Activated CD4-positive, alpha-beta T cell treated with anti-CD3 and anti-CD28 coated beads, Interleukin-10, Interleukin-2, amounts not matched to agents 100 ng/mL and 50 ng/mL, durations not matched to agents 16 hours and 8 hours (primary cell): ENCODE data around the gene SOCS1.
"Not testable (repeated sequence)": the region's sequence is repeated elsewhere in the genome, so short reads cannot be mapped to it uniquely, and the experiment has no call there.

Experiments used
- DNase-seq: peaks from one replicate; pipeline ENCODE4 v3.0.0-alpha.2; 2020

SOCS1 gene

DNA sequence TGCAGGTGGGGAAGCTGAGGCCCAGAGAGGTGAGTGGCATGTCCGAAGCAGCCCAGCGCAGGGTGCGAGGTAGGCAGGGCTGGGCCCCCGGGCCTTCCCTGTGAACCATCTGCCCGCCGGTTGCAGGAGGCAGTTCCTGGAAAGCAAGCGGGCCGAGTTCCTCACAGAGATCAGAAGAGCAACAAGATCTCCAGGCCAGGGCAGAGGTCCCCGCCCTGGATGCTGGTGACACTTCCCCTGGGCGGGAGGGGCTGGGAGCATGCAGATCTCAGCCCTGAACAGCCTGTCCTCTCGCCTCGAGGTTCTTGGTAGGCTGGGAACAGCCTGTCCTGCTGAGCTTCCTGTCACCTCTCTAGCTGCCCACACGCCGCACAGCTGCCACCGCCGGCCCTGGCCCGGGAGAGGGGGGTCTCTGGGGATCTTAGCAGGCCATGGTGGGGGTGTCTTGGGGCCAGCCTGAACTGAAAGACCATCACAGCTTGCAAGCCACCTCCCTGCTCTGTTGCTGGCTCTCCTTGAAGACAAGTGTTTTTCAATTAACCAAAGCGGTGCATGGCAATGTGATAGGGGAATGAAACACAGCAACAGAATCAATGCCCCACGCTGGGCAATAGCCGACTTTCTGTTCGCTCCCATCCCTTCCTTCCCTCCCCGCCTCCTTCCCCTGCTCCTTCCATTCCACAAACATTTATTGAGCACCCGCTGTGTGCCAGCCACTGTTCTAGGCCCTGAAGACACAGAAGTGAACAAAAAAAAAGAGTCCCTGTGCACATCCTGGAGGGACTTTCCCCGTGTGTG lies 31.7 kb downstream of the SOCS1 start:
- peak; percentile 90 for DNase-seq

DNA sequence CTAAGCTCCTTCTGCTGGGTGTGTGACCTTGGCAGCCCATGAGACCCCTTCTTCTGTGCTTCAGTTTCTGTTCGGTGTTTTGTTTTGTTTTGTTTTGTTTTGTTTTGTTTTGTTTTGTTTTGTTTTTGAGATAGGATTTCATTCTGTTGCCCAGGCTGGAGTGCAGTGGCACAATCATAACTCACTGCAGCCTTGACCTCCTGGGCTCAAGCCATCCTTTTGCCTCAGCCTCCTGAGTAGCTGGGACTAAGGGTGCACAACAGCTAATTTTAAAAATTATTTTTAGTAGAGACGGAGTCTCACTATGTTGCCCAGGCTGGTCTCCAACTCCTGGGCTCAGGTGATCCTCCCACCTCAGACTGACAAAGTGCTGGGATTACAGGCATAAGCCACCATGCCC lies 35.5 kb downstream of the SOCS1 start:
- DNase-seq, result not testable (repeated sequence)

DNA sequence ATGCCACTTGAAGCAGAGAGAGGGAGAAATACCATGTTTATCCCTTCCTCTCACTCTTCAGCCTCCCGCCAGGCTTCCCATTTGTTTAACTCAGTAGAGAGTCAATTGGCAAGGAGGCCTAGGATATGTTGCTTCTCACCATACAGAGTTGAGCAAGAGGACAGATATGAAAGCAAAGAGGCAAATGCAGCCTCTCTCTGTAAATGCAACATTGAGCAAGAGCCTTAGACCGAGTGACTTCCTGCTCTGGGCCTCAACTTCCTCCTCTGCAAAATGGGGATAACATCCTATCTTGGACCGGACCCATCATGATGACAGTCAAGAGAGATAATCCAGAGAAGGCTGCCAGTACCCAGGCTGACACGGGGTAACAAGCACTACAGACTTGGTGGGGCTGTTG lies 36.8 kb downstream of the SOCS1 start:
- no peak for DNase-seq

DNA sequence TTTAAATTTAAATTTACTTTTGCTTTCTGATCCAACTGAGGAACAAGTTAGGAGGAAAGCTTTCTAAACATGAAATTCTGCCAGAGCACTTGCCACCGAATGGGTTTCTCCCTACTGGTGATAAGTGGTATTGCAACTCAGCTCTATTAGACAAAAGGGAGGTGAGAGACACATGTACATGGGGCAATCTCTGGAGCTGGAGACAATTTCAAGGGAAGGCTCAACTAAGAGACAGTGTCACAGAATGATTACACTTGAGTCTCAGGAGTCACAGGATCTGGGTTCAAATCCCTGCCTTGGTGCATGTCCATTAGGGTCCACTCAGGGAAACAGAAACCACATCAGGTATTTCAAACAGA lies 37.4 kb downstream of the SOCS1 start:
- no peak for DNase-seq

DNA sequence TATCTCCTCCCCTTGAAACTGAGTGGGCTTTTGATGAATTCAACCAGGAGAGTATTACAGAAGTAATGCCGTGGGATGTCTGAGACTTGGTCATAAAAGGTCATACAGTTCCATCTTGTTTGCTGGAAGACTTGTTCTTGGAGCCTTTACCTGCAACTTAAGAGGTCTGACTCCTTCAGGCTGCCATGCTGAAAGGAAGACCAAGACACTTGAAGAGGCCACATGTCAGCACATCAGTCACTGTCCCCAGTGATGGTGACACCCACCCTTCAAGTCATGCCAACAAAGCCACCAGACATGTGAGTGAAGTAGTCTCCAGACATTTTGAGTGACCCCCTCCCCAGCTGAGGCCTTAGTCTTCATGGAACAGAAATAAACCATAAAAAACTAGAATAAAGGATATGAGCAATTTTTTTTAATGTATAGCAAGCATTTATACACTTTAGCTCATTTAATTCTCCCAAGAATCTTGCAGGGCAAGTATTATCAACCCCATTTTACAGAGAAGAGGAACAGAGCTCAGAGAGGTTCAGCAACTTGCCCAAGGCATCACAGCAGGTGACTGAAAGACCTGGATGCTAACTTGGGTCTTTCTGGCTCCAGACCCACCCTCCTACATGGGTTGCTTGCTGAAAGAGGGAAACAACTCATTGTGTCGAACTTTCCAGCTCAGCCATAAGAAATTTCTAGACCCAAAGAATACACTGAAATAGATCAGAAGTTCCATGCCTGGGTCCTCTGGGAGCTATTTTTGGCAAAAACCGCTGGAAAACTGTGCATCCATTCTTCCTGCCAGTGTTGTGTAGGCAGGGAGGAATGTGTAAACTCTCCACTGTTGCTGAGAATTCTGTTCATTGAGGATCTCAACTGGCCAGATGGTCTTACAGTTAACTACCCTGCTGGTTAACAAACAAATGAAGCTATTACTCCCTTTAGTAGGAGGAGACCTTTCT lies 38.1 kb downstream of the SOCS1 start:
- no peak for DNase-seq

DNA sequence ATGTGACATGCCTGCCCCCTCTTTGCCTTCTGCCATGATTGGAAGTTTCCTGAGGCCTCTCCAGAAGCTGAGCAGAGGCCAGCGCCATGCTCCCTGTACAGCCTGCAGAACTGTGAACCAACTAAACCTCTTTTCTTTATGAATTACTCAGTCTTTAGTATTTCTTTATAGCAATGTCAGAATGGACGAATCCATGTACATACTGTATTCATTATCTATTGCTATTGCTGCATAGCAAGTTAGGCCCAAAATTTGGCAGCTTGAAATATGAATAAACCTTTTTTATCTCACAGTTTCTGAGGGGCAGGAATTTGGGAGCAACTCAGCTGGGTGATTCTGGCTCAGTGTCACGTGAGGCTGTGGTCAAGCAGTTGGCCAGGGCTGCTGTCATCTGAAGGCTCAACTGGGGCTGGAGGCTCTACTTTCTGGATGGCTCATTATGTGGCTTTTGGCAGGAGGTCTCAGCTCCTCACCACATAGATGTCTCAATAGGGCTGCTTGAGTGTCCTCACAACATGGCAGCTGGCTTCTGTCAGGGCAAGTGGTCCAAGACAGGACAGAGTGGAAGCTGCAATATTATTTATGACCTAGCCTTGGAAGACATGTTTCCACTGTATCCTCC lies 40.0 kb downstream of the SOCS1 start:
- no peak for DNase-seq

DNA sequence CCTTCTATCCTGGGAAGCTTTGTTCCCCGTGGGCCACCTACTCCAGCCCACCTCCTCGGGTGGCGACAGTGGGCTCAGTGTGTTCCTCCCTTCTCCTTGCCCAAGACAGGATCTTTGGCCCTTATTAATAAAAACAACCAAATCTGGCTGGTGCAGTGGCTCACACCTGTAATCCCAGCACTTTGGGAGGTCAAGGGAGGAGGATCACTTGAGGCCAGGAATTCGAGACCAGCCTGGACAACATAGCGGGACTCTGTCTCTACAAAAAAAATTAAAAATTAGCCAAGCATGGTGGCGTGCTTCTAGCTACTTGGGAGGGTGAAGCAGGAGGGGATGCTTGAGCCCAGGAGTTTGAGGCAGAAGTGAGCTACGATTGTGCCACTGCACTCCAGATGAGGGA lies 42.2 kb downstream of the SOCS1 start:
- no peak for DNase-seq

DNA sequence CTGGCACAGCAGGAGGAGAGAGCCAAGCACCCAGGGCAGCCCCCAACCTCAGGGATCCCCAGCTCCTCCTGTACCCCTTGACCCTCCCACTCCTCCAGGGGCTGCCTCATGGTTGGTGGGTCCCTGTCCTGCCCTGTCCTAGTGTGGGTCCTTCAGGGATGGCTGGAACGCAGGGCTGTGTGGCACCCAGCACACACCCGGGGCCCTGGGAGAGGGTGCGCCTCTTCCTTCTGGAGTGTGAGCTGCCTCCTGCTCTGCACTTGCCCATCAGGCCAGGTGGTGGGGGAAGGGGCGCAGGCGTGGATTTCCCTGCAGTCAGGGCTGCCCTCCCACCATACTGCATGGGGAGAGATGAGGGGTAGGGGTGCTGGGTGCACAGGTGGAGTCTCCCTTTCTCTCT lies 42.6 kb downstream of the SOCS1 start:
- DNase-seq, result no peak

DNA sequence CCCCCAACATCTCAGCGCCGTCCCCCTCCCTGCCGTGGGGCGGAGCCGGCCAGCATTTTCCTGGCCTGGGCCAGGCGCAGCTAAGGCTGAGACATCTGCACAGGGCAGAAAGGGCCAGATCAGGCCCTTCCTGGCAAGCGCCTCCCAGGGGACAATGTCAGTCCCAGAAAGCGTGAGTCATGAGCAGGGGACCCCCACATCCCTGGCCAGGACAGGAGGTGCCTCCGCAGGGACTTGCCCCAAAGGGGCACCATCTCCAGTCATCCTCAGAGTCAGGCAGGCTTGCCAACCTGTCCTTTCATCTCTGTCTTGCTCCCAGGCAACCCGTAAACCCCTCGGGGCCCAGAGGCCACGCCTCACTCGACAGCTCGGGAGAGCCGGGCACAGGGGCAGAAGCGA lies 43.2 kb downstream of the SOCS1 start:
- no peak for DNase-seq

DNA sequence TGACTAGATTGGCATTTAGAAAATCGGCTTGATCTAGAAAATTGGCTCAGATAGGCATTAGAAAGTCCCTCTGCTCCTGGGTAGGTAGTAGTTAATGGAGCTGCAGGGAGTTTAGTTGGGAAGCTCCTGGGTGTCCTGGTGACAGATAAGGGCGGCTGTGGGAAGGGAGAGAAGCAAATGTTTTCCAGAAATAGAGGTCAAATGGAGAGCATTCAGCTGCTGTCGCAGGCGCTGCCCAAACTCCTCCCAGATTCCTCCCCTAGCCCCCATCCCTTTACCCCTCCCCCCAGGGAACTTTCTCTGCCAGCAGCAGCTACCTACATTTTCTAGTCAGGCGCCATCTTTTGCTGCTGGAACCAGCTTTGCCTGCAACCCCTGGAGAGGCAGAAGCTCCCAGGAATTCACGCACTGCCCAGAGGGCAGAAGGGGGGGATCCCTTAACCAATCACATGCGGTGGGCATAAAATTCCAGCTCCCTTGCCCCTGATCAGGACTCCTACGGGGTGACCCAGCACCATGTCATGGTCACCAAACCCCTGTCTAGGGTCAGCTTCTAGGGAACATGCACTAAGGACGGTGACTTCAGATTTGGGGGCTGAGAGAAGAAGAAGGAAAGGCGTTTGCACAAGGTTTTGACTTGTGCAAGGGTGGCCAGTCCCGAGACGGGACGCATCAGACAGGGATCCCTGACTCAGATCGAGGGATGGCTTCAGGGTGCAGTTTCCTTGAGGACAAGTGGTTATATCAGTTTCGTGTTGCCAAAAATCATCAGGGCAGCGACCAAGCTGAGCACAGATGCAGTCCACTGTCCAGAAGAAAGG lies 43.8 kb downstream of the SOCS1 start:
- no peak for DNase-seq

DNA sequence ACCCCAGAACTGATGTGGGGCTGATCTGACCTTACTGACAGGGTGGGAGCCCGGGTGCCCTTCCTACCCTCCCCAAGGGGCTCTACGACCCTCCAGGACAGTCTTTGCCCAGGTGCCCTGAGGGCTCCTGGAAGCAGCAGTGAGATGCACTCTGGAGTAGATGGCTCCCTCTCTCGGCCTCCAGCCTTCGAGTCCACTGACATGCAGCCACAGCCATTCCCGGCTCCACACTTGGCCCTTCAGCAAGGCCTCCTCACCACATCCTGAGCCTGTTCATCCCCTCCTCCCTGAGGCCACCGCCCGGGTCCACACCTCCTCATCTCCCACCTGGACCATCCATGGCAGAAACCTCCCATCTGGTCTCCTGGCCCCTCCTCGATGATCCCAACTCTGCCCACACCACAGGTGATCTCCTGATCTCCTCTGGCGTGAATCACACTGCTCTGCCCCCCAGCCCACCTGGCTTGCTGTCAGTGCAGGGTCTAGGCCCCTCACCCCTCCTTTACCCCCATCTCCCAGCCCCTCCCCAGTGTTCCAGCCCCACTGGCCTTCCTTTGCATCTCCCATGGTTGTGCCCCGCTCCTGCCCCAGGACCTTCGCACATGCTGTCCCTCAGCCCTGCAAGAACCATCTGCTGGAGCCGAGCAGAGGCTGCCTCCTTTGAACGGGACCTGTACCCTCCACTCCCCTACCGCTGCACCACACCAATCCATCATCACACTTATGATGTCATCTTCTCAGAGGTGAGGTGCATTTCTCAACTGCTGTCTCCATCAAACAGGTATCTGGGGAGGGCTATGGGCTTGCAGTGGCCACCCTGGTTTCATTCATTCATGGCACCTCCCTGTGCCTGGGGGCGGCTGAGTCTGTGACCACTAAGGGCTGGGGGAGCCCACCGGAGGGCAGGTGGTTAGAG lies 44.7 kb downstream of the SOCS1 start:
- DNase-seq, result no peak

DNA sequence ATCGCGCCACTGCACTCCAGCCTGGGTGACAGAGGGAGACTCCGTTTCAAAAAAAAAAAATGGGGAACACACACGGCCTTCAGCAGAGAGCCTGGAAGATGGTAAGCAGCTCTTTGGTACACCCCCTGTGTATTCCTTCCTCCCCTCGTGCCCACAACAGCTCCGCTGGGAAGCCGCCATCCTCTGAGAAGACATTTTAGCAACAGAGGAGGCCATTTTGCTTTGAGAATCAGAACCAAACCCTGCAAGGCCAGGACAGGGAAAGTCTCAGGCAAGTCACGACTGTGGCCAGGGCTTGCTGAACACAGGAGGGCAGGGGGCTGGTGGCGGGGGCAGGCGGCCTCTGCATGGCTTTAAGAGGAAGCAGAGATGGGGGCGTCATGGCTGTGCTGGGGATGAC lies 45.7 kb downstream of the SOCS1 start:
- no peak for DNase-seq

DNA sequence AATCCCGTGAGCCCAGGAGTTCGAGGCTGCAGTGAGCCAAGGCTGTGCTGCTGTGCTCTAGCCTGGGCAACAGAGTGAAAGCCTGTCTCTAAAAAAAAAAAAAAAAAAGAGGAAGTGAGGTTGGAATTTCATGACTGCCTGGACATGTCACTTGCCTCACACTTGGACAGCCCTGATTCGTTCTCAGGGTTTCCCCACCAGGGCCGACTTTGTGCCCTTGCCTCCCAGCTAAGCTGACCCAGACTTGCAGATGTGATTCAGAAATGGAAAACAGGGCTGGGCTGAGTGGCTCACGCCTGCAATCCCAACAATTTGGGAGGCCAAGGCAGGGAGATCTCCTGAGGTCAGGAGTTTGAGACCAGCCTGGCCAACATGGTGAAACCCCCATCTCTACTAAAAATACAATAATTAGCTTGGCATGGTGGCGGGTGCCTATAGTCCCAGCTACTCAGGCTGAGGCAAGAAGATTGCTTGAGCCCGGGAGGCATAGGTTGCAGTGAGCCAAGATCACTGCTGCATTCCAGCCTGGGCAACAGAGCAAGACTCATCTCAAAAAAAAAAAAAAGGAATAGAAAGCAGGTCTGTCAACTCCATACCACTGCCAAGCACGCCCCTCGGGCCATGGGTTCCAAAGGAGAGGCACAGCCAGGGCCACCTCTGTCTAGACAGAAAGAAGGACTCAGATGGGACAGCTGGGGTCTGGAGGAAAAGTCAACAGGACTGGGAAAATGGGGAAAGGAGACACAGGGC lies 46.9 kb downstream of the SOCS1 start:
- DNase-seq, result no peak

DNA sequence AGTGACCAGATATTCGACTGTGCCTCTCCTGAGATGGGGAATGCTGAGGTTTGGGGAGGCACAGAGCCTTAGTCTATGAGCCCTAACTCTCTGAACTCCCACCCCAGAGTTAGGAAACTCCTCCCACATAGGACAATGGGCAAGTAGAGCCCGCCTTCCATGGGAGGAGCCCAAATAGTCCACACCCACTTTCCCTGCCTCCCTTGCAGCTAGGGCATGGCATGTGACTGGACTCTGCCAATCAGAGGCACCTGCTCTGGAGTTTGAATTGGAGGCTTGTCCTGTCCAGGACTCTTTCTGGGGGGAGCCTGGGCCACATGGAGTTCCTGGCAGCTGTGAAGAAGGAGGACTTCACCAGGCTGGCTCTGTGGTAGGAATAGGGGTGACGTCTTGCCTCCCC lies 48.4 kb downstream of the SOCS1 start:
- no peak for DNase-seq

DNA sequence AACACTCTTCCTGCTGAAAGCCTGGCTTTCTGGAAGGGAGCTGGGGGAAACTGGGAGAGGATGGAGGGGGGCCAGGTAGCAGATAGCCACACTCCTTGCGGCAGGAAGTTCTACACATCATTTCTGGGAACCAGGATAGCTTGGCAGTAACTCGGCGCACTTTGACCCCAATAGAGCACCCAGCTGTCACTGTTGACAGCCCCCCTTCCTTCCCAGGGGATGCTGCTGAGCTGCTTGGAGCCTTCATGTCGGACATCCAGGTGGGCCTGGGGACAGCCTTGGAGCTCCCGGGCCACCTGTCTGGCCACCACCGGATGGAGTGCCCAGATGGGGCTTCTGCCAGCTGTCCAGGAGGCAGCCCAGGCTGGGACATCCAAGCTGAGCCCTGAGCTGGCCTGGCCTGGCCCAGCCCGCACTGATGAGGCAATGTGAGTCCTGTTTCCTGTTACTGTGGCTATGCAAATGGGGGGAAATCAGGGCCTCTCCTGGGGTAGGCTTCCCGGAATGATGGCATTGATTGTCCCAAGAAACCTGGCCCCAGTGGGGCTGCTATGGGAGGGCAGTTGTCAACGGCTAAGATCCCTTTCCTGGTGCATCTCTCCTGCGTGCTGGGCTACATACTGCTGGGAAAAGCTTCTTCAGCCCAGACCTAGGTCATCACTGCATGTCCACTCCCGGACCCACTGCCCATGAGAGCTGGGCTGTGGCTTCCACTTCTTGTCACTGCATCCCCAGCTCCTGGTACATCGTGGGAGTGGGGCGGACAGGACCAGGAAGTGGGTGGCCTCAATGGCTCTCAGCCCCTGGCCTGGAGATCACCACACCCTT lies 50.0 kb downstream of the SOCS1 start:
- peak; percentile 59 for DNase-seq

DNA sequence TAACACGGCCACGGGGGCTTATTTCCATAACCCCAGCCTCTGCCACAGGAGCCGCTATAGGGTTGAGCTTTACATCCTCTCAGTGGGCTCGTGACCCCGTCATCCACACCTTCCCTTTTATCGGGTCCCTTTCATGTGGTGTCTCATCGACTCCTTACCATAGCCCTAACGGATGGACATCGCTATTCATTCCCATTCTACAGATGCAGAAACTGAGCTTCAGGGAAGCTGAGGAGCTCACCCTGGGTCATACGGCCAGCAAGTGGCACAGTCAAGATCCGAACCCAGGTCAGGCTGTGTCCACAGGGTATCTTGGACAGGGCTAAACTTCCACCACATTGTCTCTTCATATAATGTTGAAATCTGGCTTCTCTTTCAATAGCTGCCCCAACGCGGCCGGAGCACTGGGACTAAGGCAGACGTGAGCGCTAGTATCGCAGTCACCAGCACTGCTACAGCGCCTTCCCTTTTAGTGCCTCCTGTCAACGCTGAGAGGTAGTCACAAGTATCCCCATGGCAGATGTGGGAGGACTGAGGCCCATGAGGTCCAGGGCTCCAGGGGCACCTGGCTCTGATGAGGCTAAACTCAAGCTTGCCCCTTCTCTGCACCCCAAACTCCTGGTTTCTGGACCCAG lies 50.8 kb downstream of the SOCS1 start:
- no peak for DNase-seq

DNA sequence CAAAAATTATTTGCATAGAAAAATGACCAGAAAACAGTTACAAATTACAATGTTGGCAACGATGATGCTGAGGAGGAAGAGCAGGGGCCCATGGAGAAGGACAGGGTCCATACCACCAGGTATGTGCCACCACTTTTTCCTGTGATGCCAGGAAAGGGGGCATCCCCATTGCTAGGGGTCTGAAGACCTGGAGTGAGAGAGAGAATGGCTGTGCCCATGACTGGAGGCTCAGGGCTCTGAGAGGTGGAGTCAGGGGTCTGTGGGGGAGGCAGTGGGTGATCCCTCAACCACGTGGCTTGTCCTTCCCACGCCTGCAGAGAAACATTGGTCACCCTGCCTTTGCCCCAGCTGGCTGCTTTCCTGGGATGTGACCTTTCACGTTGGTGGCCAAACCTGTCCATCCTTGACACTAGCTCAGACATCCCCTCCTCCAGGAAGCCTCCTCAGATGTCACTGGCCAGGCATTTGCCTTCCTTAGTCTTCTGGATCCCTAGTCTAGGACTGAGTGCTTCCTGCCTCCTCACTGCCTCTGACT lies 51.4 kb downstream of the SOCS1 start:
- DNase-seq, result no peak
